Measurements from ENCODE around the gene KATNA1.

- no peak for TF ChIP-seq POLR2A (IDR thresholded peaks at IDR 0.05)
- TF ChIP-seq CTCF (IDR thresholded peaks at IDR 0.05): no peak
Observed at GRCh38 chr6:149651056-149651455, 2.5 kb upstream of the KATNA1 start.

Measured in testis (tissue), 2 donors.